ENCODE data around the gene TIE1.

Gene TIE1

DNA sequence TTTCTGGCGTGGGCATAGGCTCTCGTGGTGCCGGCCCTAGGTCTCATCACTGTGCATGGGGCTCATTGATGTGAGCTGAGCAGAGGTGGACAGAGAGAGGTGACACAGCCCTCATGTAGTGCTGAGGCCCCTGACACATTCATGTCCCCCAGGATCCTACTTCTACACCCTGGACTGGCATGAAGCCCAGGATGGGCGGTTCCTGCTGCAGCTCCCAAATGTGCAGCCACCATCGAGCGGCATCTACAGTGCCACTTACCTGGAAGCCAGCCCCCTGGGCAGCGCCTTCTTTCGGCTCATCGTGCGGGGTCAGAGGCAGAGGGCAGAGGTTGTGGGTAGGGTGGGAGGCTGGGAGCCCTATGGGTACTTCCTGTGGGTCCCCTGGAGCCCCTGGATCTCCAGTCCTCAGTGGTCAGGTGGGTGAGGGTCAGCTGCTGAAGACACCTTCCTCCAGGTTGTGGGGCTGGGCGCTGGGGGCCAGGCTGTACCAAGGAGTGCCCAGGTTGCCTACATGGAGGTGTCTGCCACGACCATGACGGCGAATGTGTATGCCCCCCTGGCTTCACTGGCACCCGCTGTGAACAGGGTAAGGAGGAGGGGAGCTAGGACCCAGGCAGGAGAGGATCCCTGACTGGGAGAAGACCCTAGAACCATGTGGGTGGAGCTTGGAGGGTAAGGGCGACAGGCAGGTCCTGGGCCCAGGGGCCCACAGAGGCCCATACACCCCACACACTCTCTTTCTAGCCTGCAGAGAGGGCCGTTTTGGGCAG, 6.1 kb downstream of the TIE1 start:
- DNase-seq = peak in 2 of 42 donors; percentile 3 to 13
- intact Hi-C loops (cut with DNase I) = no loop called here

DNA sequence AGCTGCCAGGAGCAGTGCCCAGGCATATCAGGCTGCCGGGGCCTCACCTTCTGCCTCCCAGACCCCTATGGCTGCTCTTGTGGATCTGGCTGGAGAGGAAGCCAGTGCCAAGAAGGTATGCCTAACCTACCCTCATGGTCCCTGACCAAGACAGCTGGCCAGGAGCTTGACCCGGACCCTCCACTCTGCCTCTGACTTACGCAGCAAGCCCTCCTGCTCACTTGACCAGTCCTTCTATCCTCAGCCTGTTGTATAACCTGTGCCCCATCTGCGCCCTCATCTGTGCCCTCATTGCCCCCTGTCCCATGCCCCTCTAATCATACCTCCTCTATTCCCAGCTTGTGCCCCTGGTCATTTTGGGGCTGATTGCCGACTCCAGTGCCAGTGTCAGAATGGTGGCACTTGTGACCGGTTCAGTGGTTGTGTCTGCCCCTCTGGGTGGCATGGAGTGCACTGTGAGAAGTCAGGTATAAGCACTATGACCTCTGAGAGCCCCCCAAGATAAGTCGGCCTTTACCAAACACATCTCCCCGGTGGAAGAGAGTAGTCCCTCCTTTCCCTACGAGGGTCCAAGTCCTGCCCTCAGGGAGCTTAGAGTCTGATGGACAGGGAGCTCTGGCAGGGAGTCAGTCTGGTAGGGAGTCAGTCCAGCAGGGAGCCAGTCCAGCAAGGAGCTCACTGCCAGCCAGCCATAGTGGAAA, 6.8 kb downstream of the TIE1 start:
- intact Hi-C loops (cut with DNase I) = no loop called here
- peak in 1 of 42 donors; percentile 2 for DNase-seq

DNA sequence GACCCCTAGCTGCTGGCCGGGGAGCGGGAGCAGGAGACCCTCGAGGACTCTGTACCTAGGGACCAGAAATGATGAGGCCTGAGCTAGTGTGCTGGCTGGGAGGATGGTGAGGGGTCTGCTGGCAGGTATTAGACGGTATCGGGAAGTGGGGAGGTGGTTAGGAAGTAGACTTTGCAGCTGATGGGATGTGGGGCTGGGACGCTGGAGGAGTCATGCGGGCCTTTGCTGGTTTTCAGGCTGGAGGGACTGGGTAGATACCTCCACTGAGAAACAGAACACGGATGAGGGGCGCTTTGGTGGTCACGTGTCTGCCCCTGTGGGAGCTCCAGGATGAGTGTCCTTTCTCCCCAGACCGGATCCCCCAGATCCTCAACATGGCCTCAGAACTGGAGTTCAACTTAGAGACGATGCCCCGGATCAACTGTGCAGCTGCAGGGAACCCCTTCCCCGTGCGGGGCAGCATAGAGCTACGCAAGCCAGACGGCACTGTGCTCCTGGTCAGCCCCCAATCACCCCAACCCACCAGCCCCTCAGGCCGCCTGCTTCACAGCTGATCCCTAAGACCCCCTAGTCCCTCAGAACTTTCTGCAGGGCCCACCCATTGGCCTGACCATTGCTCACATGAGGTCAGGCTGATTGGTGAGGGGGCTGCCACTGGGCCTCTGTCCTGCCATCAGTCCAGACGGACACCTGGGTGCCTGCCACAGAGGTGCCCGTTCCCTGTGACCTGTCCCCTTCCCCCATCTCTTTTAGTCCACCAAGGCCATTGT, 8.0 kb downstream of the TIE1 start:
- peak in 1 of 42 donors; percentile 0 for DNase-seq
- intact Hi-C loops (cut with DNase I) = no loop called here

DNA sequence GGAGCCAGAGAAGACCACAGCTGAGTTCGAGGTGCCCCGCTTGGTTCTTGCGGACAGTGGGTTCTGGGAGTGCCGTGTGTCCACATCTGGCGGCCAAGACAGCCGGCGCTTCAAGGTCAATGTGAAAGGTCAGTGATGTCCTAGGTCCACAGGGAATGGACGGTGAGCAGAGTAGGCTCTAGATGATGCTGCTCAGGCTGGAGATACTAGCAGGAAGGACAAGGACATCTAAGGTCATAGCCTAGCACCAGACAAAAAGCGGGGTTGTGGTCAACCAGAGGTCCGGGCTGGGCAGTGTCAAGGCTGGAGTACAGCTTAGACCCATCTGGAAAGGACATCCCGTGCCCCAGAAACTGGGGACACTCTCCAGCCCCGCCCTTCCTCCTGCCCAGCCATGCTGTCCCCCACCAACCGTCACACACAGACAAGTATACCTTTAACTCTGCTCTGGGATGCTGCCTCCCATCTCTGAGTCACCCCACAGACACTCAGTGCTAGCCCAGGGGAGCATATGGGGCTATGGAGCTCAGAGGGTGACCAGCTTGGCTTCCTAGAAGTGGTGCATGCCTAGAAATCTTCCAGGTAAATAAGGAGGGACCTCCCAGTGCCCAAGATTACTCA, 8.7 kb downstream of the TIE1 start:
- intact Hi-C loops (cut with DNase I) = no loop called here
- no peak for DNase-seq

DNA sequence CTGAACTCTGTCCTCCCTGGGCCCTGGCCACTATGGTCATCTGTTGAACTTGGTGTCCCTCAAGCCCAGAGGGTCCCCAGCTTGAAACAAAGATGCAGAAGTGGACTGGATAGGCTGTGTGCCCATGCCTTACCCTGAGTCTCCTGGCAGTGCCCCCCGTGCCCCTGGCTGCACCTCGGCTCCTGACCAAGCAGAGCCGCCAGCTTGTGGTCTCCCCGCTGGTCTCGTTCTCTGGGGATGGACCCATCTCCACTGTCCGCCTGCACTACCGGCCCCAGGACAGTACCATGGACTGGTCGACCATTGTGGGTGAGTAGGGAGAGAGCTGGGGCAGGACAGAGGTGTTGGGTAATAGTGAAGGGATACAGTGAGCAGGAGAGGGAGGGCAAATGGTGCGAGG, 10.7 kb downstream of the TIE1 start:
- intact Hi-C loops (cut with DNase I) = no loop called here
- peak in 2 of 42 donors; percentile 14 to 24 for DNase-seq

DNA sequence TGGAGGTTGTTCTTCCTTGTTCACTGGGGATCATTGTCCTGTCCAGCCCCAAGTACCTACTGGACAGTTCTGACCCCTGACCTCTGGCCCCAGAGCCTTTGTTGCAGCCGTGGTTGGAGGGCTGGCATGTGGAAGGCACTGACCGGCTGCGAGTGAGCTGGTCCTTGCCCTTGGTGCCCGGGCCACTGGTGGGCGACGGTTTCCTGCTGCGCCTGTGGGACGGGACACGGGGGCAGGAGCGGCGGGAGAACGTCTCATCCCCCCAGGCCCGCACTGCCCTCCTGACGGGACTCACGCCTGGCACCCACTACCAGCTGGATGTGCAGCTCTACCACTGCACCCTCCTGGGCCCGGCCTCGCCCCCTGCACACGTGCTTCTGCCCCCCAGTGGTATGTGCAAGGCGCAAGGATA, 11.4 kb downstream of the TIE1 start:
- intact Hi-C loops (cut with DNase I) = no loop called here
- peak in 1 of 42 donors; percentile 22 for DNase-seq

DNA sequence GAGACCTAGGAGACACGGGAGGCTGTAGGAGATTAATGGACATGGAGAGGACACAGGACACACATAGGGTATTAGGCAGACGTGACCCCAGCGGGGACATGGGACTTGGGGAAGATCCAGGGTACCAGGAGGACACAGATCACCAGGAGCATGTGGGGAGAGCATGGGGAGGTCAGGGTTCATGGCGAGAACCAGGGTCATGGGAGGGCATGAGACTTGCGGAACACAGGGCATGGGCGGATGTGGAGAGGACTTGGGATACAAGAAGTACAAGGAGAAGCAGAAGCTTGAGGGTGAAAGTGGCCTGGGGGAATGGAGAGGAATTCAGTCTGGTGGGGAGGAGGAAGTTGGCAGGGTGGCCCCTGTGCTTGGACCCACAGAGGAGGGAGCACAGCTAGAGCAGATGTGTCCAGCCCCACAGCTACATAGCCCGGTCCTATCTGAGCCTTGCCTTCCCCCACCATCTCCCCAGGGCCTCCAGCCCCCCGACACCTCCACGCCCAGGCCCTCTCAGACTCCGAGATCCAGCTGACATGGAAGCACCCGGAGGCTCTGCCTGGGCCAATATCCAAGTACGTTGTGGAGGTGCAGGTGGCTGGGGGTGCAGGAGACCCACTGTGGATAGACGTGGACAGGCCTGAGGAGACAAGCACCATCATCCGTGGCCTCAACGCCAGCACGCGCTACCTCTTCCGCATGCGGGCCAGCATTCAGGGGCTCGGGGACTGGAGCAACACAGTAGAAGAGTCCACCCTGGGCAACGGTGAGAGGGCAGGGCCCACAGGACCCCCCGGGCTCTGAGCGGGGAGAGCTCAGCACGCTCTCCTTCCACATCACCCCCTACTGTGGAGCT, 12.1 kb downstream of the TIE1 start:
- intact Hi-C loops (cut with DNase I) = no loop called here
- DNase-seq = peak in 2 of 42 donors; percentile 5 to 24

DNA sequence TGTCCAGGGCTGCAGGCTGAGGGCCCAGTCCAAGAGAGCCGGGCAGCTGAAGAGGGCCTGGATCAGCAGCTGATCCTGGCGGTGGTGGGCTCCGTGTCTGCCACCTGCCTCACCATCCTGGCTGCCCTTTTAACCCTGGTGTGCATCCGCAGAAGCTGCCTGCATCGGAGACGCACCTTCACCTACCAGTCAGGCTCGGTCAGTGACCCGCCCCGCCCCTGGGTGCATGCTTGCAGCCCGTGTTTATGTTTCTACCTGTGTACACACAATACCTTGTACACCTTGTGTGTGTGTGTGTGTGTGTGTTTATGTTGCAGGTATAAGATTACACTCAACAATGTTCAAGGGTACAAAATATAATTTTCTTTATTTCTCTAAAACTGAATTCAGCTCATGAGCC, 13.0 kb downstream of the TIE1 start:
- intact Hi-C loops (cut with DNase I) = no loop called here
- DNase-seq = peak in 1 of 42 donors; percentile 16

DNA sequence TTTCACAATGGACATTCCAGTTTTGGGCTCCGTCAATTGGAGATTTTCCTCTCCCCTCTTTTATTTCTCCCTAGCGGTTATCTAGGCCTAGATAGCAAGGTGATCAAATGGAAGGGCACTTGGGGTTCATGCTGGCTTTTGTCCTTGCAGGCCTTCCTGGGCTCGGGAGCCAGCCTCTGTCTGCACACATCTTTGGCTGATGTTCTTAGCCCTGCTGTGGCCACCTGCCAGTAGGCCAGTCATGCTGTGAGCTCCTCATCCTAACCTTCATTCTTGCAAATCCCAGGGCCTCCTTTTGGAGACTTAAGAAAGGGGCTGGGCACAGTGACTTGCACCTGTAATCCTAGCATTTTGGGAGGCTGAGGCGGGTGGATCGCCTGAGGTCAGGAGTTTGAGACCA, 13.5 kb downstream of the TIE1 start:
- peak in 2 of 42 donors; percentile 16 to 23 for DNase-seq
- intact Hi-C loops (cut with DNase I) = no loop called here

DNA sequence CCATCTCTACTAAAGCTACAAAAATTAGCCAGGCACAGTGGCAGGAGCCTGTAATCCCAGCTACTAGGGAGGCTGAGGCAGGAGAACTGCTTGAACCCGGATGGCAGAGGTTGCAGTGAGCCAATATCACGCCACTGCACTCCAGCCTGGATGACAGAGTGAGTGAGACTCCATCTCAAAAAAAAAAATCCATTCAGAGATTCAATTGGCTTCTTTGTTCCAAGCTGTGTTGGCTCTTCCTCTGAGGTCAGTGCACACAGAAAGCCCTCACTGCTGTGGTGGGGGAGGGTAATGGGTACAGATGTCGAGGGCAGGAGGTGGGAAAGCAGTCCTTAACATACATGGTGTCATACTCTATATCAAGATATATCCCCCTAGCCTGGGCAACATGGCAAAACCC, 14.7 kb downstream of the TIE1 start:
- DNase-seq = peak in 35 of 42 donors; percentile 18 to 83 (median 62)
- intact Hi-C loops (cut with DNase I) = no loop called here

DNA sequence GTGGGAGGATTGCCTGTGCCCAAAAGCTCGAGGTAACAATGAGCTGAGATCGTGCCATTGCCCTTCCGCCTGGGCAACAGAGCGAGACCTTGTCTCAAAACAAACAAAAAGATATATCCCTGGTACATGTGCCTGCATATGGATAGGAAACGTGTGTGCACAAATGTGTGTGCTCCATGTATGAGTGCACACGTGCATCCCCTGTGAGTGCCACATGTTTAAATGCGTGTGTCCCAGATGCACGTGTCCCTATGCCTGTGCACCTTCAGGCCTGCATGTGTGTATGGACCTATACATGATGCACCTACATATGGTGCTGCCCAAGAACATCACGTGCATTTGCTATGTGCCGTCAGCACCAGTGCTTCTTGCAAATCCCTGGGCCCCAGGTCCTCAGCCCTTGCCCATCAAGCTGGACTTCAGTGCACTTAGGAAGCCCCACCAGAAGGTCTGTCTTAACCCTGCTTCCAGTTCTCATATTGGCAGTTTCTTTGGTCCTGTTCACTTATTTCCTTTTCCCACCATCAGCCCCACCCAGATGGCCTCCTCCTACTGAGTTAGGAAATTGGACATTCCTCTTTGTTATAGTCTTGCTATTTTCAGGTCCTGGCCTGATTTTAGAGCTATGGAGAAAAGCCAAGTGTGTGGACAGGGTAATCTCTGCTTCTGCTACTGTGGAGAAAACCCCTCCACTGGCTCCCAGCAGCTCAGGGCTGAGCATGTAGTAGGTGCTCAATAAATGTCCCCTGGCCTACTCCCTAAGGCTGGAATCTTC, 15.4 kb downstream of the TIE1 start:
- peak in 4 of 42 donors; percentile 8 to 29 (median 21) for DNase-seq
- intact Hi-C loops (cut with DNase I) = no loop called here

DNA sequence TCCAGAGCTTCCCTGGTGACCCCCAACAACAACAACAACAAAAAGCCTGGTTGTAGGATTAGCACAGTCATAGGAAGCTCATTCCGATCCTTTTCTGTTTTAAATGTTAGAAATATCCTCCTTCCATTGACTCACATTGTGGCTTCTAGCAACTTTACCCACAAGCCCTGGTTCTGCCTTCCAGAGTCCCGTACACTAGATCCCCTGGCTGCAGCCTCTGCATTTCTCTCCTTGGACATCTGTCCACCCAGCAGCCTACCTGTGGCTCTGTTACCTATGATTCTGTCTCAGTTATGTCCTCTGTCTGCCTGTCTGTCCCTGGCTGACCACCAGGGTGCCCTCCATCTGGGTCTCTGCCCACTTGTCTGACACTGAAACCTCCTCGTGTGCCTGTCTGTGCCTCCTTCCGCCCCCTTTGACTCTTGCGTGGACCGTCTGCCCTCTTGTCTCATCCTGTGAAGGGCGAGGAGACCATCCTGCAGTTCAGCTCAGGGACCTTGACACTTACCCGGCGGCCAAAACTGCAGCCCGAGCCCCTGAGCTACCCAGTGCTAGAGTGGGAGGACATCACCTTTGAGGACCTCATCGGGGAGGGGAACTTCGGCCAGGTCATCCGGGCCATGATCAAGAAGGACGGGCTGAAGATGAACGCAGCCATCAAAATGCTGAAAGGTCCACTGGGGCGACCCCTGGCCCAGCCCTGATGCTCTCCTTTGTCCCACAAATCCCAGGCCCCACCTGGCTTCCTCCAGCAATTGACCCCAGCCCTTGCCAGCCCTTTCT, 16.1 kb downstream of the TIE1 start:
- intact Hi-C loops (cut with DNase I) = no loop called here
- peak in 4 of 42 donors; percentile 8 to 27 (median 22) for DNase-seq

DNA sequence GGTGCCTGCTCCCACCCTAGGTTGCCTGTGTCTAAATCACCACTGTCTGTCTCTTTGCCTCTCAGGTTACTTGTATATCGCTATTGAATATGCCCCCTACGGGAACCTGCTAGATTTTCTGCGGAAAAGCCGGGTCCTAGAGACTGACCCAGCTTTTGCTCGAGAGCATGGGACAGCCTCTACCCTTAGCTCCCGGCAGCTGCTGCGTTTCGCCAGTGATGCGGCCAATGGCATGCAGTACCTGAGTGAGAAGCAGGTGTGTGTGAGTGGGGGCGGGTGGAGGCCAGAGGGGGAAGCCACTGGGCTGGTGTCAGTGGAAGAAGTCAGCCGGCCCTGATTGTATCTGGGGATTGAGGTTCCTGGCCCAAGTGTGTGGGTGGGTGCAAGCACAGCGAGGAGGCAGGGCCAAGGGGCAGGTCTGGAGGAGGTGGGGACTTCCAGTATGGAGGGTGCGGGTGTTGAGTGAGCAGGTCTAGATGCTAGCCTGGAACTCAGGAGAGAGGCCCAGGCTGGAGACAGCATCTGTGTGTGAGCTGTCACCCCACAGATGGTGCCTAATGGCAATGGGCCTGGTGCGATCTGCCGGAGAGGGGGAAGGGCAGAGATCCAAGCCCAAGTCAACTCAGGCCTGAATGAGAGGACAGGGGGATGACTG, 17.2 kb downstream of the TIE1 start:
- intact Hi-C loops (cut with DNase I) = no loop called here
- DNase-seq = peak; percentile 43 to 92 (median 80)

DNA sequence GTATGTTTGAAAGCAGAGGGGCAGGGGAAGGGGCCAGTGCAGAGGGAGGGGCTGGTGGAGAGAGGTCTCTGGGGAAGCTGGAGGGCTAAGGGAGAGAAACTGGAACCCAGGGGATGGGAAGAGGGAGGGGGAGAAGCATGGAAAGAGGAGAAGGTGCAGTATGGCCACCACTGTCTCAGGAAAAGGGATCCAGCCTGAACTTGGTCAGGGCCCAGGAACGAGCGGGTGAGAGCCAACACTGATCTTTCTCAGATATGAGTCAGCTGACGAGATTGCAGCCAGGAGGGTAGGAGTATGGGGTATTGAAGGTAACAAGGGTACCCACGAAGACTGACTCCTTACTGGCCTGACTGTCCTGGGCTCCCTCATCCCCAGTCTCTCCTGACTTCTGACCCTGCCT, 18.0 kb downstream of the TIE1 start:
- intact Hi-C loops (cut with DNase I) = no loop called here
- peak in 1 of 42 donors; percentile 27 for DNase-seq

DNA sequence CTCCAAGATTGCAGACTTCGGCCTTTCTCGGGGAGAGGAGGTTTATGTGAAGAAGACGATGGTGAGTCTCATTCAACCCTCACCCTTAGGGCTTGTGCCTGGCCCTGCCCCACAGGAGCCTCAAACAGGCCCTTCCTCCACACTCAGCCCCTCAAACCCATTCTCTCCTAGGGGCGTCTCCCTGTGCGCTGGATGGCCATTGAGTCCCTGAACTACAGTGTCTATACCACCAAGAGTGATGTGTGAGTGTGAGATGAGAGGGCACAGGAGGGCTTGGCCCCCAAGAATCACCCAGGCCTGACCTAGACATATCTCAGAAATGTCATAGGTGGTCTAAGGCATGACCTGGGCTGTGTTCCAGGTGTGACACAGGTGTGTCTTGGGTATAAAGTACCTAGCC, 18.5 kb downstream of the TIE1 start:
- peak in 4 of 42 donors; percentile 16 to 39 (median 20) for DNase-seq
- intact Hi-C loops (cut with DNase I) = no loop called here

DNA sequence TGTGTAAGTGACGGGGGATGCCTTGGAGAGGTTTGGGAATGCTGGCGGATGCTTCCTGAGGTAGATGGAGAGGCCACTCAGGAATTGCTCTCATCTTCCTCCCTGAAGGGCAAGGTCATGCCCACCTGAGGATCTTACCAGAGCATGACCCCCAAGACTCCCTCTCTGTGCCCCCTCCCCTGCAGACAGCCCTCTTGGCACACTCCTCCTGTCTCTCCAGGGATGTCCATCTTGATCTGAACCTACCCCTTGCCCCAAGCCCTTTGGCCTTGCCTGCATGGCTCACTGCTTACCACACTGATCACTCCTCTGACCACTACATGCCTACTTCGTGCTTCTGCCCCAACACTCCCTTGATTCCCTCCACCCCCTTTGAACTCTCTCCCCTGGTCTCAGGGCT, 19.0 kb downstream of the TIE1 start:
- DNase-seq = peak in 4 of 42 donors; percentile 9 to 14 (median 12)
- intact Hi-C loops (cut with DNase I) = no loop called here
